GM12878 (cell line): ENCODE results near the gene RNU6-1.

Source experiments
- CBFB ChIP-seq: IDR thresholded peaks from 2 replicates; pipeline ENCODE4 v1.6.1; 2016; ENCODE audit warnings: antibody characterized with exemption, low read depth
- CTCF ChIP-seq, 3 experiments: IDR thresholded peaks in 2 of 3; conservative IDR thresholded peaks in 1 of 3; 2 replicates each; pipeline ENCODE4 v1.5.1; 2011; ENCODE audit warnings: low read depth in 3 of 3, low read length in 3 of 3, mild to moderate bottlenecking in 3 of 3, control low read depth in 2 of 3, moderate library complexity in 2 of 3, inconsistent platforms in 1 of 3, mixed read lengths in 1 of 3; ENCODE audit not compliant: control insufficient read depth in 2 of 3, insufficient read depth in 1 of 3; ENCODE audit errors: extremely low read depth in 1 of 3
- POLR2A ChIP-seq: IDR thresholded peaks from 2 replicates; pipeline ENCODE4 v1.6.1; 2011; ENCODE audit warnings: low read depth, mild to moderate bottlenecking, low read length
- RAD21 ChIP-seq: IDR thresholded peaks from 2 replicates; pipeline ENCODE4 v1.6.1; 2011; ENCODE audit warnings: mild to moderate bottlenecking, low read depth, low read length, moderate library complexity; ENCODE audit not compliant: insufficient read depth
- YY1 ChIP-seq: IDR thresholded peaks from 2 replicates; pipeline ENCODE4 v1.6.1; 2011; ENCODE audit warnings: low read depth, mild to moderate bottlenecking, low read length
- ZNF274 ChIP-seq: IDR thresholded peaks from one replicate; pipeline ENCODE4 v1.8.0; 2011; ENCODE audit not compliant: insufficient read length, insufficient read depth

- TF ChIP-seq RAD21 (no peak), YY1 (no peak), CTCF (IDR thresholded peaks at IDR 0.05 in 2 of 3, conservative IDR thresholded peaks at IDR 0.05 in 1 of 3; ENCODE audit: control insufficient read depth in 2 of 3, extremely low read depth in 1 of 3, insufficient read depth in 1 of 3, low read depth in 3 of 3, low read length in 3 of 3) (no peak), CBFB (no peak), POLR2A (no peak), ZNF274 (no peak)
Observed at GRCh38 chr15:67887776-67888175, 47.9 kb upstream of the RNU6-1 start.
